RWPE2 (cell line): Measurements from ENCODE around the gene KDM2B.
A peak's percentile ranks its signal among the peaks of the same experiment; 100 is the strongest.

Experiments
- ATAC-seq: fragments of 200-7000 bp; cut with Tn5 transposase; 3 replicates; pipeline ENCODE4 v1.9.1; 2021; ENCODE audit warnings: low read depth
- DNase-seq: peaks from one replicate; pipeline ENCODE4 v3.0.0-alpha.2; 2020; ENCODE audit warnings: low spot score
- H3K27ac ChIP-seq: fragments of 450-650 bp; 2 replicates; pipeline ENCODE4 v1.5.1; 2017; ENCODE audit warnings: mild to moderate bottlenecking; ENCODE audit not compliant: poor library complexity, severe bottlenecking
- H3K27me3 ChIP-seq: fragments of 250-450 bp; sonication (Bioruptor Pico); 2 replicates; pipeline ENCODE4 v1.5.1; 2021; ENCODE audit warnings: mild to moderate bottlenecking, moderate library complexity; ENCODE audit not compliant: insufficient read depth, poor library complexity, severe bottlenecking
- H3K36me3 ChIP-seq: fragments of 250-450 bp; sonication (Bioruptor Pico); 2 replicates; pipeline ENCODE4 v1.5.1; 2020; ENCODE audit warnings: low read depth, mild to moderate bottlenecking, moderate library complexity
- H3K4me1 ChIP-seq: fragments of 250-450 bp; sonication (Bioruptor Pico); 2 replicates; pipeline ENCODE4 v1.5.1; 2021; ENCODE audit warnings: mild to moderate bottlenecking, moderate library complexity; ENCODE audit not compliant: insufficient read depth, poor library complexity, severe bottlenecking
- H3K4me3 ChIP-seq: fragments of 250-450 bp; sonication (Bioruptor Pico); 2 replicates; pipeline ENCODE4 v1.5.1; 2021; ENCODE audit warnings: mild to moderate bottlenecking, moderate library complexity; ENCODE audit not compliant: severe bottlenecking
- H3K9me3 ChIP-seq: fragments of 250-450 bp; sonication (Bioruptor Pico); 2 replicates; pipeline ENCODE4 v1.5.1; 2021; ENCODE audit warnings: mild to moderate bottlenecking, moderate library complexity; ENCODE audit not compliant: severe bottlenecking
- TF ChIP-seq, protein P1 (sequence below): fragments of 450-650 bp; IDR thresholded peaks from one replicate; pipeline ENCODE4 v1.5.1; 2017; ENCODE audit warnings: mild to moderate bottlenecking, moderate library complexity; ENCODE audit not compliant: poor library complexity, severe bottlenecking

KDM2B gene

DNA sequence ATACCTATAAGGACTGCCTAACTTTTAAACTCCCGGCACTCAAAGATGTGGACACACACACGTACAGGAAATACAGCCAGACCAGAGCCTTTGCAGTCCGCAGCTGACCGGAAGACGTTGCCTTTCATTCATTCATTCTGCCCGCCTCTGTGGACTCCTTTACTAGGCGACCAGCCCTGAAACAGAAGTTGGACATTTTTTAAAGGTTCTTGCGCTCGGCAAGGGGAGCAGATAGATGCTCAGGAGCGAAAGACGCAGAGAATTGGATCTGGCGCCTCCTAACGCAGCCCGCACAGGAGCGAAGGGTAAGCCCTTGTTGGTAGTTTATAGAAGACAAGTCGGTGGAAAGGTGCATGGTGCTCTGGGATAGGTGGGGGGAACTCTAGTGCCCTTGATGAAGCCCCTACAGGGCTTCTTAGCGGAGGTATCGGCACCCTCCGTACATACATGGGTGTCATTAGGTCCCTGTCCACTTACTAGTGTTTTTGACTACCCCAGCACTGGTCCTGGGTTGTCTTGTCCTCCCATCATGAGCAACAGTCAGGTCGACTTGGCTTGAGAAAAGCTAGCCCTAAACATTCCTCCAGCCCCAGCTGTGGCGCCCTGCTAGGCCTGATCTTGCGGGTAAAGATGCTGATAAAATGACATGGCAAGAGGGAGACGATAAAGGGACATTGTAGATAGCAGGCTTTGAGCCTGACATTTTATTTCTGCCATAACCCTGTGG lies at the start of gene KDM2B:
Gene KDM2B, minus strand, starts transcription at position 65 of the 727 bp plus-strand sequence. CDS start 112 bp downstream, outside the sequence.
- peak within 1 kb of the TSS; percentile 74 for H3K27ac ChIP-seq
- no peaks in the 10 kb centered on the region; the same call in 1 of the 2 replicates for H3K36me3 ChIP-seq
- no peak for DNase-seq
- H3K4me3 ChIP-seq: peak within 1 kb of the TSS; percentile 65
- H3K4me1 ChIP-seq: peaks cover 23% of the 10 kb centered on the region
- TF ChIP-seq, protein P1, sequence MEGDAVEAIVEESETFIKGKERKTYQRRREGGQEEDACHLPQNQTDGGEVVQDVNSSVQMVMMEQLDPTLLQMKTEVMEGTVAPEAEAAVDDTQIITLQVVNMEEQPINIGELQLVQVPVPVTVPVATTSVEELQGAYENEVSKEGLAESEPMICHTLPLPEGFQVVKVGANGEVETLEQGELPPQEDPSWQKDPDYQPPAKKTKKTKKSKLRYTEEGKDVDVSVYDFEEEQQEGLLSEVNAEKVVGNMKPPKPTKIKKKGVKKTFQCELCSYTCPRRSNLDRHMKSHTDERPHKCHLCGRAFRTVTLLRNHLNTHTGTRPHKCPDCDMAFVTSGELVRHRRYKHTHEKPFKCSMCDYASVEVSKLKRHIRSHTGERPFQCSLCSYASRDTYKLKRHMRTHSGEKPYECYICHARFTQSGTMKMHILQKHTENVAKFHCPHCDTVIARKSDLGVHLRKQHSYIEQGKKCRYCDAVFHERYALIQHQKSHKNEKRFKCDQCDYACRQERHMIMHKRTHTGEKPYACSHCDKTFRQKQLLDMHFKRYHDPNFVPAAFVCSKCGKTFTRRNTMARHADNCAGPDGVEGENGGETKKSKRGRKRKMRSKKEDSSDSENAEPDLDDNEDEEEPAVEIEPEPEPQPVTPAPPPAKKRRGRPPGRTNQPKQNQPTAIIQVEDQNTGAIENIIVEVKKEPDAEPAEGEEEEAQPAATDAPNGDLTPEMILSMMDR: no peak
- no peaks in the 10 kb centered on the region for H3K27me3 ChIP-seq
- peak; percentile 28; the same call in 1 of the 3 replicates for ATAC-seq
- no peaks in the 10 kb centered on the region for H3K9me3 ChIP-seq

- Histone ChIP-seq H3K4me3 (no peak overlapping the region), H3K9me3 (no peaks in the 10 kb centered on the region), H3K36me3 (peaks cover 5% of the 10 kb centered on the region), H3K27ac (peak overlapping the region; percentile 78), H3K27me3 (no peaks in the 10 kb centered on the region), H3K4me1 (peaks cover 15% of the 10 kb centered on the region)
- ATAC-seq (no peak), DNase-seq (no peak)
- TF ChIP-seq, protein P1: no peak
Observed at GRCh38 chr12:121628536-121628935, 47.7 kb upstream of the KDM2B start.

DNA sequence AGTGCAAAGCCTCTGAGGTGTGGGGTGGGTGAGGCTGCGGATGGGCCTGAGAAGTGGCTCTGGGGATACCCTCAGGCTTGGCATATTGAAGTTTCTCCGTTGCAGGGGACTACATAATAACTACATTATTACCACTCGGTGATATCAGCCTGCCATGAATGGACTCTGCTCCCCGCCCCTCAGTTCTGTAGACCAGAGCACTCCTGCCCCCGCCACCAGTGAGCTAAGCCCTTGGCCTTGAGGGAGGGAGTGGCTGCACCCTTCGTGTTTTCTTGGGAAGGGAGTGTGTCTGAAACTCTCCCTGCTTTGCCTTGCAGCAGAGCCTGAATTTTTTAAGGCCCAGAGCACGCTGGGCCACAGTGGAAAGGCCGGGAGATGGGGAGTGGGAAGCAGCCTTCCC lies 47.2 kb upstream of the KDM2B start:
- ATAC-seq (no peak), DNase-seq (no peak)
- TF ChIP-seq, protein P1: no peak
- Histone ChIP-seq H3K4me1 (peaks cover 15% of the 10 kb centered on the region), H3K27ac (peak overlapping the region; percentile 78), H3K9me3 (no peaks in the 10 kb centered on the region), H3K4me3 (no peak overlapping the region), H3K36me3 (peaks cover 5% of the 10 kb centered on the region), H3K27me3 (no peaks in the 10 kb centered on the region)

- Histone ChIP-seq H3K9me3 (no peaks in the 10 kb centered on the region), H3K36me3 (no peaks in the 10 kb centered on the region; the same call in none of the 2 replicates), H3K4me3 (peak overlapping the region; percentile 73), H3K27me3 (no peaks in the 10 kb centered on the region), H3K27ac (peak overlapping the region; percentile 78), H3K4me1 (peaks cover 15% of the 10 kb centered on the region)
- TF ChIP-seq, protein P1: peak; percentile 31
- ATAC-seq (peak; percentile 72), DNase-seq (peak; percentile 71)
Observed at GRCh38 chr12:121626853-121627640, 46.2 kb upstream of the KDM2B start.
